ENCODE results near the gene CYBC1. TPM values are rescaled to one million over a fixed set of nuclear protein-coding genes. Genes with fewer than 3 reads are reported as not detected.

Gene CYBC1
- total and polyA plus RNA-seq, 2 of the 4 experiments (the other 2 are of a cell fraction) = 75.1 to 76.7 TPM

DNA sequence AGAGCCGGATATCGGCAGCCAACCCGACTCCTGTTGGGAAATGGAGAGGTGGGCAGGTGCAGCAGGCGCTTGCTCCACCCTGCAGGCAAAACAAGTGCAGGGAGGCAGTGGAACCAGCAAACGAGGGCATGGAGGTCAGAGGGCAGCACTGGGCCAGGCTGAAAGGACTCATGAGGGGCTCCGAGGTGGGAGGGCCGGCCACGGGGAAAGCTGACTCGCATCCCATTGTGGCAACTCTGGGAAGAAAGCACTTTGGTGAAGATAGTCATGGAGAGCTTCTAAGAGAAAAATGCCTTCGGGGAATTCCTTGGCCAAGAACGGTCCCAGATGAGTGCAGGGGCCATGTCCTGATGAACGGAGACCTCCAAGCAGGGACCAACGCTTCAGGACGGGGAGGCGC lies 4.4 kb downstream of the CYBC1 start:
- H3K27me3 ChIP-seq (ENCODE audit: control insufficient read depth, insufficient read depth, low read length) = no peaks in the 10 kb centered on the region
- H3K23ac ChIP-seq (ENCODE audit: low read depth, low read length) = no peak overlapping the region
- no peak overlapping the region for H3K4ac ChIP-seq (ENCODE audit: low read depth, low read length)
- 0 out of 2 replicates have a peak, but pooled peaks cover 8% of the 10 kb centered on the region for H3K9me1 ChIP-seq (ENCODE audit: insufficient read depth, low read length)
- peak overlapping the region; percentile 55 for H2AK9ac ChIP-seq (replicated peaks; ENCODE audit: low read depth, low read length, poor library complexity)
- peaks cover 19 to 45% of the 10 kb centered on the region in 2 experiments for H3K79me1 ChIP-seq (ENCODE audit: low read depth in 1 of 2, low read length in 2 of 2)
- no peak overlapping the region for H2BK120ac ChIP-seq (ENCODE audit: low read depth, low read length)
- peaks cover 18% of the 10 kb centered on the region for H4K20me1 ChIP-seq (ENCODE audit: insufficient read depth, low read length)
- peaks cover 8% of the 10 kb centered on the region; the same call in 1 of the 2 replicates for H3K4me1 ChIP-seq (ENCODE audit: control insufficient read depth, insufficient read depth, low read length)
- ATAC-seq (ENCODE audit: low read depth) (no peak), DNase-seq (no peak)
- H2BK20ac ChIP-seq (ENCODE audit: low read depth, low read length) = no peak overlapping the region
- H3K4me3 ChIP-seq (ENCODE audit: insufficient read depth, low read depth, low read length) = no peak overlapping the region
- H2AFZ ChIP-seq (replicated peaks; ENCODE audit: low read length, poor library complexity) = no peak overlapping the region
- no peak overlapping the region for H3K9ac ChIP-seq (ENCODE audit: low read depth, low read length)
- H2BK15ac ChIP-seq (ENCODE audit: low read depth, low read length) = no peak overlapping the region
- H4K91ac ChIP-seq (ENCODE audit: insufficient read depth, low read depth, low read length) = no peak overlapping the region
- no peak overlapping the region for H3K14ac ChIP-seq (replicated peaks; ENCODE audit: low read depth, low read length)
- in situ Hi-C loops (cut with MboI; ENCODE audit: low sequenced_read_pairs) (no loop called here), dilution Hi-C loops (cut with HindIII; ENCODE audit: low sequenced_read_pairs, unreplicated experiment) (no loop called here), intact Hi-C loops (cut with micrococcal nuclease) (no loop called here)
- H4K8ac ChIP-seq (ENCODE audit: low read depth in 2 of 2, low read length in 2 of 2) = no peak overlapping the region
- WGBS, 2 experiments (ENCODE audit: extremely low coverage in 2 of 2, insufficient read length in 1 of 2) = 76% methylated on average over 5 of the region's 15 CpGs; no CpG with 5 or more reads in 1 of the 2 experiments
- TF ChIP-seq RAD21 (IDR thresholded peaks at IDR 0.05; ENCODE audit: low read length) = no peak
- TF ChIP-seq CHD1 (IDR thresholded peaks at IDR 0.05; ENCODE audit: low read depth, low read length) = no peak
- TF ChIP-seq, protein P1, sequence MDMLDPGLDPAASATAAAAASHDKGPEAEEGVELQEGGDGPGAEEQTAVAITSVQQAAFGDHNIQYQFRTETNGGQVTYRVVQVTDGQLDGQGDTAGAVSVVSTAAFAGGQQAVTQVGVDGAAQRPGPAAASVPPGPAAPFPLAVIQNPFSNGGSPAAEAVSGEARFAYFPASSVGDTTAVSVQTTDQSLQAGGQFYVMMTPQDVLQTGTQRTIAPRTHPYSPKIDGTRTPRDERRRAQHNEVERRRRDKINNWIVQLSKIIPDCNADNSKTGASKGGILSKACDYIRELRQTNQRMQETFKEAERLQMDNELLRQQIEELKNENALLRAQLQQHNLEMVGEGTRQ (IDR thresholded peaks at IDR 0.05; ENCODE audit: low read depth, low read length) = no peak
- TF ChIP-seq NFE2L2 (IDR thresholded peaks at IDR 0.05; ENCODE audit: low read depth, low read length) = no peak
- no peak for TF ChIP-seq POLR2A (IDR thresholded peaks at IDR 0.05; ENCODE audit: low read depth, low read length)
- no peak for TF ChIP-seq CEBPB (IDR thresholded peaks at IDR 0.05; ENCODE audit: low read depth, low read length)
- TF ChIP-seq MAZ (IDR thresholded peaks at IDR 0.05; ENCODE audit: borderline replicate concordance, low read depth, low read length) = no peak
- H3K4me2 ChIP-seq (ENCODE audit: low read depth, low read length) = no peak overlapping the region
- H3K36me3 ChIP-seq (ENCODE audit: control insufficient read depth, insufficient read depth, low read length) = peaks cover 45% of the 10 kb centered on the region
- BruUV-seq (replicated peaks) = no TSS peak
- H3K56ac ChIP-seq (ENCODE audit: extremely low read depth, insufficient read depth, low read length) = no peak overlapping the region
- H3K18ac ChIP-seq (ENCODE audit: low read depth, low read length) = no peak overlapping the region
- no peaks in the 10 kb centered on the region for H3K9me3 ChIP-seq (ENCODE audit: control insufficient read depth, insufficient read depth, low read length)
- POLR2A ChIA-PET (ENCODE audit: unreplicated experiment) = no interaction called here
- H4K5ac ChIP-seq (ENCODE audit: low read depth, low read length) = no peak overlapping the region
- H3K27ac ChIP-seq (ENCODE audit: insufficient read depth, low read length) = no peak overlapping the region
- no peak overlapping the region for H2BK5ac ChIP-seq (ENCODE audit: low read depth, low read length, poor library complexity, severe bottlenecking)
- H2AK5ac ChIP-seq (ENCODE audit: low read depth, low read length) = no peak overlapping the region
- CTCF ChIA-PET = no interaction called here

Measured in IMR-90 (cell line).